Naive thymus-derived CD8-positive, alpha-beta T cell (primary cell): ENCODE measurements around the gene DCDC2C. TPM values are rescaled to one million over a fixed set of nuclear protein-coding genes. Genes with fewer than 3 reads are reported as not detected.

Source experiments
- ATAC-seq, 2 donors: fragments of 150-1000 bp; cut with Tn5 transposase in 1 of 2; sonication (Bioruptor Pico), chemical (Tn5 transposase) in 1 of 2; 1 replicate in 1 of 2; 2 replicates in 1 of 2; pipeline ENCODE4 v1.10.0; 2021; ENCODE audit warnings: mild to moderate bottlenecking in 2 of 2, moderate library complexity in 2 of 2
- POLR2A ChIA-PET: fragments of 350-600 bp; sonication (Branson Sonifier 250); formaldehyde crosslinking; loops from one replicate; lab custom pipeline; 2021; ENCODE audit warnings: antibody characterized with exemption; lab: Charles Lee
- DNase-seq, 10 donors: peaks; one replicate each; pipeline versions ENCODE4 v3.0.0 to v3.0.0-alpha.2; 2020 to 2022
- H3K27ac Mint-ChIP-seq, 10 donors: one replicate each; pipeline ENCODE4 v1.8.0; 2020 to 2022; ENCODE audit warnings: mild to moderate bottlenecking in 10 of 10, mixed read lengths in 10 of 10, moderate library complexity in 4 of 10, inconsistent platforms in 1 of 10
- H3K27me3 Mint-ChIP-seq, 5 donors: one replicate each; pipeline ENCODE4 v1.8.0; 2021 to 2022; ENCODE audit warnings: mixed read lengths in 5 of 5
- H3K36me3 Mint-ChIP-seq, 3 donors: one replicate each; pipeline ENCODE4 v1.8.0; 2020 to 2022; ENCODE audit warnings: mixed read lengths in 3 of 3, mild to moderate bottlenecking in 2 of 3, inconsistent platforms in 1 of 3
- H3K4me1 Mint-ChIP-seq, 4 donors: one replicate each; pipeline ENCODE4 v1.8.0; 2021 to 2022; ENCODE audit warnings: mixed read lengths in 4 of 4
- H3K4me3 Mint-ChIP-seq, 10 donors: one replicate each; pipeline ENCODE4 v1.8.0; 2020 to 2022; ENCODE audit warnings: mild to moderate bottlenecking in 10 of 10, mixed read lengths in 10 of 10, moderate library complexity in 6 of 10, inconsistent platforms in 1 of 10
- H3K9me3 Mint-ChIP-seq, 9 donors: one replicate each; pipeline ENCODE4 v1.8.0; 2020 to 2022; ENCODE audit warnings: mixed read lengths in 9 of 9, mild to moderate bottlenecking in 3 of 9, inconsistent platforms in 1 of 9, moderate library complexity in 1 of 9
- polyA plus RNA-seq, 3 donors: library from polyadenylated mRNA; unstranded; fragments of 300-500 nt; fragmentation: Illumina TruSeq; gene quantifications; one replicate each; pipeline ENCODE4 v1.2.3, GENCODE V29; 2021
- total RNA-seq, 8 experiments: library from RNA in 2 of 8; stranded (reverse) in 2 of 8; gene quantifications; one replicate each; pipeline ENCODE4 v1.2.3 and lab custom pipeline; 2021 to 2026

Gene DCDC2C
- total and polyA plus RNA-seq, 5 experiments from 2014 or later = not detected

DNA sequence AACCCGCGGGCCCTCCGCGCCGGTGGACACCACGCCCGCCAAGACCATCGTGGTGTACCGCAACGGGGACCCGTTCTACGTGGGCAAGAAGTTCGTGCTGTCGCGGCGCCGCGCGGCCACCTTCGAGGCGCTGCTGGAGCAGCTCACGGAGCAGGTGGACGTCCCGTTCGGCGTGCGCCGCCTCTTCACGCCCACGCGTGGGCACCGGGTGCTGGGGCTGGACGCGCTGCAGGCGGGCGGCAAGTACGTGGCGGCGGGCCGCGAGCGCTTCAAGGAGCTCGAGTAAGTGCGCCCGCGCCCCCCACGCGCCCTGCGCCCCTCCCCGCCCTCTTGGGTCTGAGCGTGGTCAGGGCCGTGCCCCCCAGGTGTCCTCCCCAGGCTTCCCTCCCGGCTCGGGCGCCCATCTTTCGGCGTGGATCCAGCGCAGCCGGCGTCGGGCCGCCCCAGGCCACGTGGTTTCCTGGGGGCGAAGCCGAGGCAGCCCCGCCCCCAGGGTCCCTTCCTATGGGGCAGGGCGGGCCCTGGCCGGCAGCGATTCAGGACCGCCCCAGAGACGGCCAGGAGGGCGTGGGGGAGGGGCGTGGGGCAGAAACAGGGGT, 481 bp downstream of the DCDC2C start:
- POLR2A ChIA-PET = no interaction called here
- H3K36me3 Mint-ChIP-seq = peaks cover 0 to 9% (median 0%) of the 10 kb centered on the region in 3 donors
- DNase-seq = no peak
- H3K4me1 Mint-ChIP-seq = peaks cover 0 to 11% (median 1%) of the 10 kb centered on the region in 4 donors
- H3K9me3 Mint-ChIP-seq = peaks cover 0 to 10% (median 0%) of the 10 kb centered on the region in 9 donors
- H3K4me3 Mint-ChIP-seq = no peak overlapping the region
- H3K27ac Mint-ChIP-seq = no peak overlapping the region
- ATAC-seq = no peak
- H3K27me3 Mint-ChIP-seq = peaks cover 17 to 82% (median 50%) of the 10 kb centered on the region in 5 donors

DNA sequence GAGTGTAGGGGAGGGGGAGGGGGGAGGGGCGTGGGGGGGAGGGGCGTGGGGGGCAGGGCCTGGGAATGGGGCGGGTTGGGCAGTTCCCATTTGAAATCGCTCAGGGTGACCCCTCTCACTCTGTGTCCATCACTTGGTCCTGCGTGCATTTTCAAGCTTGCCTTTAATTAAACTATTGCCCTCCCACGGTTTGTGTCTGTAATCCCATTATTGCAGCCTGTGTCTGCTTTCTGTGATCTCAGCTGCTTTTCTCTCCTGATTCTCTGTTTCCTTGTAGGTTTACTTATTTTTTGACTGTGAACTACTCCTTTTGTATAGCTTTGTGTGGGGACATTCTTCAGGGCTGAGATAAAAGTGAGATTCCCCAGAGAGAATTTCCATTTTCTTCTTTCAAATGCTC, 1.3 kb downstream of the DCDC2C start:
- H3K9me3 Mint-ChIP-seq = peaks cover 0 to 10% (median 0%) of the 10 kb centered on the region in 9 donors
- no peak for ATAC-seq
- peaks cover 0 to 9% (median 0%) of the 10 kb centered on the region in 3 donors for H3K36me3 Mint-ChIP-seq
- peak overlapping the region in 4 of 10 donors; percentile 12 to 46 (median 44) for H3K4me3 Mint-ChIP-seq
- POLR2A ChIA-PET = no interaction called here
- peaks cover 15 to 77% (median 43%) of the 10 kb centered on the region in 5 donors for H3K27me3 Mint-ChIP-seq
- no peak for DNase-seq
- no peak overlapping the region for H3K27ac Mint-ChIP-seq
- peaks cover 0 to 11% (median 1%) of the 10 kb centered on the region in 4 donors for H3K4me1 Mint-ChIP-seq

DNA sequence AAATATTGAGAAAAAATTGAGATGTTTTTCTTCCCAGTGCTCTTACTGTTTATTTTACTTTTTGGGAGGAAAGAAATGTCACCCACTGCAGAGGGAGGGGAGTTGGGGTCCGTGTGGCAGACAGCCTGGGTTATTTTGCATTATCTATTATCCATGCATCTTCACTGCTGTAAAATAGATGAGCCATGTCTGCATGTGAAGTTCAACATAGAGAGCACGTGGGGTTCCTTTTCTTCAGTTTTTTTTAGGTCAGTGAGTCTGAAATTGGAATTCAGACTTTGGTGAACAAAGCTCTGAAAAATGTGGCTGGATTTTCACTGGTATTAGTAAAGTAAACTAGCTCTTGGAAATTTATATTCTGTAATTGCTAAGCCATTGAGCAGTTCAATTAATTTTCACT, 2.4 kb downstream of the DCDC2C start:
- no peak overlapping the region for H3K27ac Mint-ChIP-seq
- peaks cover 0 to 11% (median 1%) of the 10 kb centered on the region in 4 donors for H3K4me1 Mint-ChIP-seq
- H3K27me3 Mint-ChIP-seq = peaks cover 18 to 75% (median 34%) of the 10 kb centered on the region in 5 donors
- no peak for DNase-seq
- H3K9me3 Mint-ChIP-seq = peaks cover 0 to 11% (median 0%) of the 10 kb centered on the region in 9 donors
- peaks cover 0 to 5% (median 0%) of the 10 kb centered on the region in 3 donors for H3K36me3 Mint-ChIP-seq
- H3K4me3 Mint-ChIP-seq = no peak overlapping the region
- no peak for ATAC-seq
- POLR2A ChIA-PET = no interaction called here

DNA sequence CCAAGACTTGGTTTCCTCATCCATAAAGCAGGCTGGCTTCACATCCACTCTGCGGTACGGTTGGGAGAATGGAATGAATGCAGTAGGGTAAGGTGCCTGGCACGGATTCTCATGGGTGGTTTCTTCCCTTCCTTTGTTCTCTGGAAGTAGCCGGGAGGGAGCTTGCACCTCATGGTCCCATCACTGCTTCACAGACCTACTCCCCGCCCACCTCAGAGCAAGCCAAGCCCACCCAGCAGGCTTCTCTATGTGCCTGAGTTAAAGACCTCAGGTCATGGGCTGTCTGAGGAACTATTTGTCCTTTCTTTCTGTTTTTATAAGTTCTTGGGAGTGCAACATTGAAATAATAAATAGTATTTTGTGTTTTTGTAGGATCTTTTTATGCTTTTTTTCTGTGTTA, 3.5 kb downstream of the DCDC2C start:
- POLR2A ChIA-PET = no interaction called here
- H3K4me3 Mint-ChIP-seq = no peak overlapping the region
- peaks cover 0 to 11% (median 1%) of the 10 kb centered on the region in 4 donors for H3K4me1 Mint-ChIP-seq
- peaks cover 0 to 13% (median 0%) of the 10 kb centered on the region in 9 donors for H3K9me3 Mint-ChIP-seq
- H3K27ac Mint-ChIP-seq = no peak overlapping the region
- peaks cover 0 to 5% (median 0%) of the 10 kb centered on the region in 3 donors for H3K36me3 Mint-ChIP-seq
- ATAC-seq (no peak), DNase-seq (no peak)
- H3K27me3 Mint-ChIP-seq = peaks cover 18 to 69% (median 30%) of the 10 kb centered on the region in 5 donors

DNA sequence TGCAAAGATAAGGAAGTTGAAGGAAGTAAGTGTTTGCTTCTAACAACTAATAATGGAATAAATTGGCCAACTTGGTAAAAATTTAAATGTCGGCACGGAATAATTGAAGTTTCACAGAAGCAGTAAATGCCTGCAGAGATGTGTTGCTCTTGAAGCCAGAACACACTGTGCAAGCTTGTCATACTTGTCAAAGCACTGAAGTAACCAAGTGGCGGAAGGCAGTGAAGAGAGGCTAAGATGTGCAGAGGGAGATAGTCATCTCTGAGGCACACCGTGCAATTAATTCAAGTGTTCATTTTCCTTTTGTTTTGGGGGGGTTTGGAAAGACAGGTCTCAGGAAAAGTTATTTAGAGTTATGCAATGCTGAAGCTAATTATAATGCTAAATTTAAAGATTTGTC, 5.2 kb downstream of the DCDC2C start:
- H3K27me3 Mint-ChIP-seq = peaks cover 13 to 56% (median 20%) of the 10 kb centered on the region in 5 donors
- no peak for ATAC-seq
- no peak overlapping the region for H3K27ac Mint-ChIP-seq

DNA sequence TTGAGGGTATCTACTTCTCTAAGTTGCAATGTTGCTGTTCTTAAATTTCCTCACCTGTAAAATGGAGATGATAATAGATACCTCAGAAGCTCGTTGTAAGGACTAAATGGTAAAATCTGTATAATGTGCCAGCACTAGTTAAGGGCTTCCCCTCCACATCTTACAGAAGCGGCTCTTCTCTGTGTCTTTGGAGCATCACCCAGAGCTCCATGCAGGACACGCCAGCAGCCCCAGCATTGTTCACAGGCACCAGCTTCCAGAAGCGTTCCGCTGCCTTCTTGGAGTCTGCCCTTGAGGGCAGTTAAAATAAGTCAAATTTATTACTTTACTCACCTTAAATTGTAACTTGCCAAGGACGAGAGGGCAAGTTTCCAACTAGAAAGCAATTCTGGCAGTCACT, 5.8 kb downstream of the DCDC2C start:
- peaks cover 13 to 56% (median 20%) of the 10 kb centered on the region in 5 donors for H3K27me3 Mint-ChIP-seq
- no peak overlapping the region for H3K4me3 Mint-ChIP-seq
- peaks cover 0 to 6% (median 0%) of the 10 kb centered on the region in 4 donors for H3K4me1 Mint-ChIP-seq
- H3K27ac Mint-ChIP-seq = no peak overlapping the region
- POLR2A ChIA-PET = no interaction called here
- peaks cover 0 to 5% (median 0%) of the 10 kb centered on the region in 3 donors for H3K36me3 Mint-ChIP-seq
- peaks cover 0 to 13% (median 0%) of the 10 kb centered on the region in 9 donors for H3K9me3 Mint-ChIP-seq
- no peak for DNase-seq
- no peak for ATAC-seq

More for the DNA sequence above, 5.2 kb downstream of the DCDC2C start:
- Mint-ChIP-seq H3K4me1 (peaks cover 0 to 6% (median 0%) of the 10 kb centered on the region in 4 donors), H3K9me3 (peaks cover 0 to 13% (median 0%) of the 10 kb centered on the region in 9 donors), H3K36me3 (peaks cover 0 to 5% (median 0%) of the 10 kb centered on the region in 3 donors), H3K4me3 (no peak overlapping the region)
- no peak for DNase-seq
- POLR2A ChIA-PET = no interaction called here

DNA sequence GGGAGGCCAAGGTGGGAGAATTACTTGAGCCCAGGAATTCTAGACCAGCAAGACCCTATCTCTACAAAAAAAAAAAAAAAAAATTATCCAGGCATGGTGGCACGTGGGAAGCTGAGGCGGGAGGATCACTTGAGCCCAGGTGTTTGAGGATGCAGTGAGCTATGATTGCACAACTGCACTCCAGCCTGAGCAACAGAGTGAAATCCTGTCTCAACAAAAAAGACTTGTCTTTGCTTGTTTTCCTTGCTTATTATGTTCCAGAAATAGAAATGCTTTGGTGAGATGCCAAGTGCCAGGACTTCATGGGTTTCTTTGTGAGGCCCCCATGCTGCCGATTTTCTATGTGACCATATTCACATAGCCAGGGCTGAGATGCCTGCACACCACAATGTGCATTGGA, 9.0 kb downstream of the DCDC2C start:
- POLR2A ChIA-PET = no interaction called here
- Mint-ChIP-seq H3K27ac (no peak overlapping the region), H3K4me1 (no peaks in the 10 kb centered on the region), H3K9me3 (peaks cover 0 to 9% (median 0%) of the 10 kb centered on the region in 9 donors), H3K36me3 (no peaks in the 10 kb centered on the region), H3K4me3 (no peak overlapping the region), H3K27me3 (peaks cover 3 to 29% (median 5%) of the 10 kb centered on the region in 5 donors)
- no peak for ATAC-seq
- no peak for DNase-seq

DNA sequence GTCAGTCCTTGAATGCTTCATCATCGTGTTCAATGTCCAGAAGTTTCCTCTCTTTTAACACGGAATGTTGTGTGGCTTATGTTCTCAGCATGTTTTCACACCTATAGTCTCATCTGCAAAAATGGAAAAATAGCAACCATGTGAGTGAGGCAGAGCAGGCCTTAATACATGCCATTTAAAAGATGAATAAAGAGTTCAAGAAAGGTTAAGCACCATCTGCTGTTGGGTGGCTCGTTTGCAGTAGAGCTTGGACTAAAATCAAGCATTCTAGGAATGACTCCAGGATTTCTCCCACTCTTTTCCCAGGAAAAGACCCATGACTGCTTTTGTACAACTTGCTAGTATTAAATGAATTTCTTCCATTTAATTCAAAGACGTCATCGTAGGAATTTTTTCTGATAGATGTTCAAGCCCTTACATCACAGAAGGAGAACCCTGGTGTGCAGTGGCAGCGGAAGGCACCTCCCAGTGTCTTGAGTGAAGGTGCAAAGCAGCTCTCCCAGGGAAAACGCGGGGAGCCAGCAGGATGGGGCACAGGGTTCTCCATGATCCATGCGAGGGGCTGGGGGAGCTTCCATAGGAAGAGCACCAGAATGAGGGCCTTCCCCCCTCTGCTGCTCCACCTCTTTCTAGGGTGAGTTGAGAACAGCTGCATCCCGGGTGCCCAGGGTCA, 9.6 kb downstream of the DCDC2C start:
- peaks cover 3 to 24% (median 5%) of the 10 kb centered on the region in 5 donors for H3K27me3 Mint-ChIP-seq
- no peaks in the 10 kb centered on the region for H3K4me1 Mint-ChIP-seq
- no peaks in the 10 kb centered on the region for H3K36me3 Mint-ChIP-seq
- H3K9me3 Mint-ChIP-seq = peaks cover 0 to 9% (median 0%) of the 10 kb centered on the region in 9 donors
- no peak overlapping the region for H3K4me3 Mint-ChIP-seq
- POLR2A ChIA-PET = no interaction called here
- ATAC-seq (no peak), DNase-seq (no peak)
- no peak overlapping the region for H3K27ac Mint-ChIP-seq

DNA sequence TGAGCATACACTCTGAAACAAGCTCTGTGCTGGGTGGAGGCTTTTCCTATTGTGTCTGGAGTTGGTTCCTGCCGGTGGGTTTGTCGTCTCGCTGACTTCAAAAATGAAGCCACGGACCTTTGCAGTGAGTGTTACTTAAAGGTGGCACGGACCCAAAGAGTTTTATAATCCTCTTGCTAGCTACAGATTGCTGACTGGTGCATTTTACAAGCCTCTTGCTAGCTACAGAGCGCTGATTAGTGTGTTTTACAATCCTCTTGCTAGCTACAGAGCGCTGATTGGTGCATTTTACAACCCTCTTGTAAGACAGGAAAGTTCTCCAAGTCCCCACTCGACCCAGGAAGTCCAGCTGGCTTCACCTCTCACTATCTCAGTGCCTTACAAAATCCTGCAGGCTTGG, 15.3 kb downstream of the DCDC2C start:
- no peaks in the 10 kb centered on the region for H3K4me1 Mint-ChIP-seq
- H3K27me3 Mint-ChIP-seq = peaks cover 0 to 17% (median 5%) of the 10 kb centered on the region in 5 donors
- no peak overlapping the region for H3K27ac Mint-ChIP-seq
- POLR2A ChIA-PET = no interaction called here
- no peak overlapping the region for H3K4me3 Mint-ChIP-seq
- H3K36me3 Mint-ChIP-seq = peaks cover 0 to 21% (median 0%) of the 10 kb centered on the region in 3 donors
- peaks cover 3 to 26% (median 14%) of the 10 kb centered on the region in 9 donors for H3K9me3 Mint-ChIP-seq
- ATAC-seq (no peak), DNase-seq (no peak)

DNA sequence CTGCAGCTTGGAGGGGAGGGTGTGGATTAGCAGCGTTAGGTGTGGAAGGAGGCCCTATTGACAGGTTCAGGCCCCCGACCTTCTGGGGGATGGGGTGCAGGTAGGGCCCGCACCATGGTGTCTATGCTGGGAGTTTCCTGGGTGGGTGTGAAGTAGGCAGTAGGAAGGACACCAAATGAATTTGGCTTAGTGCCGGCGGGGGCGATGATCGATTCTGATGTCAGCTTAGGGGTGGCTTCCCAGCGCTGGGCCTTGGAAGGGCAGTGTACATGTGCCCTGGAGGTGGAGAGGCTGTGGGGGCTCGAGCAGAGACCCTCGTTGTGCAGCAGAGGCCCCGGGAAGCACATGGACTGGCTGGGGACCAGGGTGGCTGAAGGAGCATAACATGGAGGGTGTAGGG, 21.6 kb downstream of the DCDC2C start:
- ATAC-seq = no peak
- H3K9me3 Mint-ChIP-seq = peaks cover 3 to 25% (median 12%) of the 10 kb centered on the region in 9 donors
- POLR2A ChIA-PET = no interaction called here

DNA sequence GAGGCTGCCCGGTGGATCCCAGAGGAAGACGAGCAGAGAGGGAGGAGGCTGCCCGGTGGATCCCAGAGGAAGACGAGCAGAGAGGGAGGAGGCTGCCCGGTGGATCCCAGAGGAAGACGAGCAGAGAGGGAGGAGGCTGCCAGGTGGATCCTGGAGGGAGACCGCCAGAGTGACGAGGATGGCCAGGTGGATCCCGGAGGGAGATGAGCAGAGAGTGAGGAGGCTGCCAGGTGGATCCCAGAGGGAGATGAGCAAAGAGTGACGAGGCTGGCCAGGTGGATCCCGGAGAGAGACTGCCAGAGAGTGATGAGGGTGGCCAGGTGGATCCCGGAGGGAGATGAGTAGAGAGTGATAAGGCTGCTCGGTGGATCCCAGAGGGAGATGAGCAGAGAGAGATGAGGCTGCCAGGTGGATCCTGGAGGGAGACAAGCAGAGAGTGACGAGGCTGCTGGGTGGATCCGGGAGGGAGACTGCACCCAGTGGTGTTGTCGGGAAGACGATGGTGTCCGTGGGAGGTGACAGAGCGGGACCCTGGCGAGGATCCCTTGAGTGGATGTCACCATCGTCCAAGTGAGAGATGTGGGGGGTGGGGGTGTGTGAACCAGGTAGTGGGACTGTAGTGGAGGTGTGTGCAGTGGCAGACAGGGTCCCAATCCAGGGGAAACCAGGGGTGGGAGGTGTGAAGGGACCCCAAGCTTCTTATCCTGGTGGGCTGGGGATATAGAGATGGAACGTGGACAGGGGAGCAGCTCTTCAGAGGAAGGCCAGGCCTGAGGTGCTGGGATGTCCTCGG, 22.3 kb downstream of the DCDC2C start:
- peaks cover 0 to 2% (median under 1%) of the 10 kb centered on the region in 4 donors for H3K4me1 Mint-ChIP-seq
- peak overlapping the region in 1 of 10 donors; percentile 9 for H3K27ac Mint-ChIP-seq
- no peak for DNase-seq
- ATAC-seq = no peak
- POLR2A ChIA-PET = no interaction called here
- H3K27me3 Mint-ChIP-seq = peaks cover 5 to 56% (median 20%) of the 10 kb centered on the region in 5 donors
- H3K36me3 Mint-ChIP-seq = peaks cover 0 to 15% (median 0%) of the 10 kb centered on the region in 3 donors
- no peak overlapping the region for H3K4me3 Mint-ChIP-seq
- peaks cover 3 to 18% (median 9%) of the 10 kb centered on the region in 9 donors for H3K9me3 Mint-ChIP-seq

More for the DNA sequence above, 21.6 kb downstream of the DCDC2C start:
- Mint-ChIP-seq H3K36me3 (peaks cover 0 to 21% (median 0%) of the 10 kb centered on the region in 3 donors), H3K4me3 (no peak overlapping the region), H3K27me3 (peaks cover 5 to 56% (median 20%) of the 10 kb centered on the region in 5 donors), H3K27ac (no peak overlapping the region), H3K4me1 (peaks cover 0 to 2% (median under 1%) of the 10 kb centered on the region in 4 donors)
- no peak for DNase-seq

DNA sequence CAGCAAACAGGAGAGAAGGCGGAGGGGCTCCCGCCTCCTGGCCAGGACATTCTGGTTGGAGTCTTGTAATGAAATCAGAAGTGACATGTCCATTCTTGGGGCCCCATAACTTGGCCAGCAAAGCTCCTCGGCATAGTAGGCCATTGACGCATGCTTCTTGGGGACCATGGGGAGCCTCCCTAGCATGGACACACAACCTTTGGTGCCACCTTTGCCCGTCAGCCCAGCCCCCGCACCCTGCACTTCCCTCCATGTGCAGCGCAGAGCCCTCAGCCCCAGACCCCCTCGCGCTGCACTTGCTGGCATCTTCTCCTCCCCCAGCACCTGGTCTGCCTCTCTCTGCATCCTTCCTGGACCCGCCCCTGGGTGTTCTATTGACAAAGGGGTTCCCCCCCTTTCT, 23.1 kb downstream of the DCDC2C start:
- DNase-seq (no peak), ATAC-seq (no peak)
- H3K4me3 Mint-ChIP-seq = no peak overlapping the region
- H3K36me3 Mint-ChIP-seq = peaks cover 0 to 8% (median 0%) of the 10 kb centered on the region in 3 donors
- H3K27me3 Mint-ChIP-seq = peaks cover 5 to 57% (median 20%) of the 10 kb centered on the region in 5 donors
- POLR2A ChIA-PET = no interaction called here
- H3K4me1 Mint-ChIP-seq = peaks cover 0 to 2% (median under 1%) of the 10 kb centered on the region in 4 donors
- H3K9me3 Mint-ChIP-seq = peaks cover 0 to 10% (median 3%) of the 10 kb centered on the region in 9 donors
- H3K27ac Mint-ChIP-seq = no peak overlapping the region
